GM12865 (cell line): ENCODE results near the gene HLA-A.
A peak's percentile ranks its signal among the peaks of the same experiment; 100 is the strongest.
"Not testable (repeated sequence)": the region's sequence is repeated elsewhere in the genome, so short reads cannot be mapped to it uniquely, and the experiment has no call there.

Experiments
- DNase-seq: peaks from one replicate; pipeline ENCODE4 v3.0.0; 2010; ENCODE audit warnings: low read depth
- H3K4me3 ChIP-seq: 2 replicates; pipeline ENCODE4 v1.5.1; 2011; ENCODE audit warnings: mild to moderate bottlenecking, low read depth, low read length, control low read depth
- CTCF ChIP-seq: IDR thresholded peaks from 2 replicates; pipeline ENCODE4 v1.5.1; 2011; ENCODE audit warnings: low read length, control low read depth, low read depth, inconsistent platforms; ENCODE audit not compliant: insufficient read depth; ENCODE audit errors: missing control alignments

Gene HLA-A

GRCh38 chr6:29958046-29958445 is 15.7 kb downstream of the HLA-A start:
- no peak for DNase-seq
- H3K4me3 ChIP-seq, result no peak overlapping the region
- TF ChIP-seq CTCF, result no peak

- DNase-seq, result no peak
- H3K4me3 ChIP-seq, result no peak overlapping the region
- TF ChIP-seq CTCF, result no peak
Observed at GRCh38 chr6:29958921-29959320, 16.6 kb downstream of the HLA-A start.

GRCh38 chr6:29959467-29959866 is 17.1 kb downstream of the HLA-A start:
- TF ChIP-seq CTCF, result no peak
- H3K4me3 ChIP-seq, result no peak overlapping the region
- no peak for DNase-seq

- DNase-seq, result no peak
- no peak overlapping the region for H3K4me3 ChIP-seq
- TF ChIP-seq CTCF, result no peak
Observed at GRCh38 chr6:29961966-29962365, 19.6 kb downstream of the HLA-A start.

GRCh38 chr6:29963697-29964096 is 21.4 kb downstream of the HLA-A start:
- not testable (repeated sequence) for H3K4me3 ChIP-seq, DNase-seq

- peak overlapping the region; percentile 68 for H3K4me3 ChIP-seq
- no peak for TF ChIP-seq CTCF
- DNase-seq, result no peak
Observed at GRCh38 chr6:29964518-29964886, 22.2 kb downstream of the HLA-A start.

DNA sequence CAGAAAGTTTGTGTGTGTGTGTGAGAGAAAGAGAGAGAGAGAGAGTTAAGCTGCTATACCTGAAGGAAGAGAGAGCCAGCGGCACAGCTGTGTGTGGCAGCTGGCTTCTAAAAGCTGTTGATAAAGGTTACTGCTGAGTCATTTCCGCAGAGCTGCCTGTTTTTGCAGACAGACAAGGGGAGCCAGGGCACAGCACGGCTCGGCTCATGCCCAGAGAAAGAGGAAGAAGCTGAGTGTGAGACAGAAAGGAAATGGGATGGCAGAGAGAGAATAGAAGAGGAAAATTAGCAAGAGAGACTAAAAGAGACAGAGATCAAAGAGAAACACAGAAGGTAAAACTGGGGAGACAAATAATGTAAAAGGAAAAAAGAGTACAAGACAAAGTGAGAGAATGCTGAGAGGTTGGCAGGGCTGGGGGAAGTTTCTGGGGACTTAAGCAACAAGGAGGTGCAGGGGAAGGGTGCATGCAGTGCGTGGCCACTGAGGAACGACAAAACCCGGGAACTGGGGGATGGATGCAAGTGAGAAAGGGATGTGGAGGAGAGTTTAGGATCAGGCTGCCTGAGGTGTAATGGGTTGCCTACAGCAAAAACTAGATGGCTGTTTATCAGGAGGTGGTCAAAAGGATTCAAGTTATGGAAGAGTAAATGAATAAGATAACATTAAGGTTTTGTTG is 22.7 kb downstream of the HLA-A start:
- peak; percentile 94 for DNase-seq
- peak overlapping the region; percentile 68 for H3K4me3 ChIP-seq
- TF ChIP-seq CTCF, result no peak
